UCSD-AML1 (cell line): ENCODE results near the gene ECT2L.

ENCODE experiments used
- DNase-seq: peaks from one replicate; lab custom pipeline; 2025; ENCODE audit not compliant: unreplicated experiment; lab: John Stamatoyannopoulos, UW

Gene ECT2L, protein sequence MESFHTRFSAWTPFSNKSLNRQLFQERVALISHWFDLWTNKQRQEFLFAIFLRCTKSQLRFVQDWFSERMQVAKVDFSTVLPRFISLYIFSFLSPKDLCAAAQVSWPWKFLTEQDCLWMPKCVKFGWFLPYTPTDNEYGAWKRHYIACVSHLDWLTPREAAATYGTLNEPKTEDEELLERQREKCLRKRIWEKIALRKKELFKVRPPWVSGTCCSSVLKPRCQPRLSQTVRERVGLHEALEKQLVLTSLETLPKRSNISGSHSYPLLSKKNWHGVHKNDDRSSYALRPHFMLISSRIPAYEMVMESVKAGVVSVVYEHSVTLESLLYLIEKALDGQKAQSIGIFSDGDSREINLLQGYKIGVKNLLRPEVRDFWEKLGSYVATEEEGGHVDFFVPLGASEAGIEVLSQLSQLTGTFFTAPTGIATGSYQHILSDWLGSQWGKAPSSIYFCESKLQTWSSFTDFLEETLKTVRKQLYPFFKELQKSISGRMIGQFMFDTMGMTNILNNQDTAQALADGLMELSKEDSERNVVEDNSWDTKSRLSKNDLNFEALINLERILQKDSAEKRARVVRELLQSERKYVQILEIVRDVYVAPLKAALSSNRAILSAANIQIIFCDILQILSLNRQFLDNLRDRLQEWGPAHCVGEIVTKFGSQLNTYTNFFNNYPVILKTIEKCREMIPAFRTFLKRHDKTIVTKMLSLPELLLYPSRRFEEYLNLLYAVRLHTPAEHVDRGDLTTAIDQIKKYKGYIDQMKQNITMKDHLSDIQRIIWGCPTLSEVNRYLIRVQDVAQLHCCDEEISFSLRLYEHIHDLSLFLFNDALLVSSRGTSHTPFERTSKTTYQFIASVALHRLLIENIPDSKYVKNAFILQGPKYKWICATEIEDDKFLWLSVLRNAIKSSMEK

DNA sequence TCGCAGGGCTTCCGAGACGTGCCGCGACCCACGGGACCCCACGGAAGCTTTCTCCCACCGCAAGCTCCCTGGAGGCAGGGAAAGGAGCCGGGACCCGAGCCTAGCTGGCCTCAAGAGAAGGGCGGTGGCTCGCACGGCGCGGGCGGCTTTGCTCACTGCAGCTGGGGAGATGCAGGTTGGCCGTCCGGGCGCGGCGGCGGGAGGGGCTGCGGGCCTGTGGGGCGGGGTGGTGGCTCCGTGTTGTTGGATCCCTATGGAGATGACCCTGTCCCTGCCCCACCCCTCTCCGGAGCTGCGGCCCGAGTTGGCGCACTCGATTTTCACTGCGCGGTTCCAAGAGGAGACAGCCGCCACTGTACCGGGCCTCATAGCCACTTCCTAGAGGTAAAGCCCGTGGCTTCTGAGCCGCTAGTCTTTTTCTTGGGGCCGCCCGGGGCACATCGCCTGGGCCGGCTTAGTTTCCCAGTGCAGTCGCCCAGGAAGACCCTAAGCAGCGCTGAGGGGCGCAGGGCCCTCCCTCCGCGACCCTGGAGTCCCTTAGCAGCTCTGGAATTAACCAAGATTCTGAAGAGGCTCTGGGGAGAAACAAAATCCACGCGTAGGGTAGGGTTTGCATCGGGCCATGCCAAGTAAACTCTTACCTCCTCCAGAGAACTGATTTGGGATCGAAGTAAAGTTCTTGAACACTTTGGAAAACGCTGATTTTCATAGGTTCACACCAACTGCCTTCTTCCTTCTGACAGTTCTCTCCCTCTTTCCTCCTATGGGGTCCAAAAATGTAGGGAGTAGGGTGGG, at the start of gene ECT2L:
Gene ECT2L (plus strand): TSS at position 279 of the 795 bp plus-strand sequence. CDS start 17,188 bp downstream, outside the sequence.
- no peak for DNase-seq

DNA sequence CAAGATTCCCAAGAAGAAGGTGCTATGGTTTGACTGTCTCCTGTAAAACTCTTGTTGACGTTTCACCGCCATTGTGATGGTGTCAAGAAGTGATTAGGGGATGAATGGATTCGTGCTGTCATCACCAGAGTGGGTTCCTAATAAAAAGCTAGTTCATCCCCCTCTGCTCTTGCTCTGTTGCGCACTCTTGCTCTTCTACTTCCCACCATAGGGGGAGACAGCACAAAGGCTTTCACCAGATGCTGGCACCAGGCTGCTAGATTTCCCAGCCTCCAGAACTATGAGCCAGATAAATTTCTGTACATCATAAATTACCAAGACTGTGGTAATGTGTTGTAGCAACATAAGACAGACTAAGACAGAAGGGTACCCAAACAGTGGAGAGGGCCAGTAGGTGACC, 43.9 kb upstream of the ECT2L start:
- no peak for DNase-seq

DNA sequence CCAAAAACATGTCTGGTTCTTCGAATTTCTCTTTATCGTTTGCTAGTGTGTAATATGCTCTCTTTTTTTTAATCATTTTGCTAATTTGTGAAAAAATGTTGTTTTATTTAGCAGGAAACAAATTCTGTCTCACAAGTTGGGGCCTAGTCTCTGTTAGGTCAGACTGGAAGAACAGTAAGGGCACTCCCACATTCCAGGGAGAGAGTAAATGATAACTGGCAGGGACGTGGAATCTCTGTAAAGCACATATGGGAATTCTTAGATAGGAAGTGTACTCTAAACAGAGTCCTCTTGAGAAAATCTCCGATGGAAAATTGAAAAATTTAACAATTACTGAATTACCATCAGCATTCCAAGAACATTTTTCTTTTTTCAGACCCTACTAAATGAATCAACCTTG, 38.8 kb upstream of the ECT2L start:
- no peak for DNase-seq

DNA sequence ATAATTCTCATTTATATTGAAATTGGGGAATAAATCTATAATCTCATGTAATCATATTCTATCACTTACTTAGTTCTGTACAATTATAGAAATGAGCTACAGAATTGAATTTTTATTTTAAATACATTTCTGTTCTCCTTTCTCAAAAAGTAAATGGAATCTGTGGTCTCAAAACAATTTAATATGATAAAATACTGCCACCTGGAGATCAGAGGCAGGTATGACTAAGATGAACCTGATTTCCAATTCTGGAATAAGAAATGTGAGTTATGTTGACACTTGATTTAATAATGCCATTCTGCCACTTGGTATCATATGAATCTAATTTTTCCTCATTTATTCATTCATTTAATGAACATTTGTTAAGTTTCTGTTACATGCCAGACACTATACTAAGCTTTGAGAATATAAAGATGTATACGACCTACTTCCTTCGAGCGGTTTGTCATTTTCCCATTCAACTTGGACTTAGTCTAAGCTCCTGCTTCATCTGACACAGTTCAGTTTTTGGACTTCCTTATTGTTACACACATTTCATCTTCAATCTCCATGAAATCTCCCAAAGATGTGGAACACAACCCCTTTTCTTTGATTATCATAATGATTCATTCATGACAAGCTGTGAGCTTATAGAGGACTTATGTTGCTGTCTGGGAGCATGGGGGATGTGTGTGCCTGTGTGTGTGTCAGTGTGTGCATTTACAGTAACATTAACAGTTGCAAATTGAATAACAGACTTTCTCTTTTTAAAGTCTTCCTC, 29.8 kb upstream of the ECT2L start:
- DNase-seq: no peak

DNA sequence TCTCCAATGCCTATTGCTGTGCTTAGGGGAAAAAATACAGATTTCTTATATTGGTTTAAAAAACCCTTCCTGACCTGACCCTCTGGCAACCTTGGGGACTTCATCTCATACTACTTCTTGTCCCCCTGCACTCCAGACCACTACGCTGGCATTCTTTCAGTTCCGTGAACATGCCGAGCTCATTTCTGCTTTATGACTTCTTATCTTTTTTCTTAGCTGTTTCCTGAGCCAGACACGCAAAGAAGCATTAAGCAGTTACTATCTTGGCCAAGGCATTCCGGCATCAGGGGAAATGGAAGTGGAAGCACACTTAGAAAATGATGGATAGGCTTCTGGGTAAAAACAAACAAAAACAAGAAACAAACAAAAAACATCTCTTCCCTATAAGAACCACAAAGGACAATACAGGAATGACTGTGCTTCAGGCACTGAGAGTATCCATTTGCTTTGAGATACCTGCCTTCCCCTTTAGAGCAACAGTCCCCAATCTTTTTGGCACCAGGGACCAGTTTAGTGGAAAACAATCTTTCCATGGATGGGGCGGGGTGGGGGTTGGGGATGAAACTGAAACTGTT, 26.7 kb upstream of the ECT2L start:
- peak; percentile 40 for DNase-seq

DNA sequence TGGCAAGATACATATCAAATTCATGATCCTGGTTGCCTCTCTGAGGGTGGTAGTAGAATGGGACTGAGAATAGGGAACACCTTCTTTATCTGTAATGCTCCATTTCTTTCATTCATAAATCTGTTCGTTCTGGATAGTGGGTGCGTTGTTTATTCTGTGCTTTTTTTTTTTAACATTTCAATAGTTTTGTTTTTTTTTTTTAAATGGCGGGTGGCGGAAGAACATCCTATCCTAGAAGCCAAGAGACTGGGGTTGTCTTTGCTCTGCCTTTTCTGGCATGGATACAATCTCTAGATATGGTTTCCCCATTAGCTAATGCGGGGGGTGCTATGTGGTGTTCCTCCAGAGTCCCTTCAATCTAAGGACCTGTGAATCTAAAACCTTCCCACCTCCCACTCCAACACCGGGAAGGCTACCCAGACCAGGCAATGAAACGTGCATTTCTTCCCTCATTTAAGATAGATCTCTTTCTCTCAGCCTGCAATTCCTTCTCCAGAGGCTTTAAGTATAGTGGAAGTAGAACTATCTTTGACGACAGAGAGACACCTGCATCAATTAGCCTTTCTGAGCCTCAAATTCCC, 23.2 kb upstream of the ECT2L start:
- DNase-seq: no peak

DNA sequence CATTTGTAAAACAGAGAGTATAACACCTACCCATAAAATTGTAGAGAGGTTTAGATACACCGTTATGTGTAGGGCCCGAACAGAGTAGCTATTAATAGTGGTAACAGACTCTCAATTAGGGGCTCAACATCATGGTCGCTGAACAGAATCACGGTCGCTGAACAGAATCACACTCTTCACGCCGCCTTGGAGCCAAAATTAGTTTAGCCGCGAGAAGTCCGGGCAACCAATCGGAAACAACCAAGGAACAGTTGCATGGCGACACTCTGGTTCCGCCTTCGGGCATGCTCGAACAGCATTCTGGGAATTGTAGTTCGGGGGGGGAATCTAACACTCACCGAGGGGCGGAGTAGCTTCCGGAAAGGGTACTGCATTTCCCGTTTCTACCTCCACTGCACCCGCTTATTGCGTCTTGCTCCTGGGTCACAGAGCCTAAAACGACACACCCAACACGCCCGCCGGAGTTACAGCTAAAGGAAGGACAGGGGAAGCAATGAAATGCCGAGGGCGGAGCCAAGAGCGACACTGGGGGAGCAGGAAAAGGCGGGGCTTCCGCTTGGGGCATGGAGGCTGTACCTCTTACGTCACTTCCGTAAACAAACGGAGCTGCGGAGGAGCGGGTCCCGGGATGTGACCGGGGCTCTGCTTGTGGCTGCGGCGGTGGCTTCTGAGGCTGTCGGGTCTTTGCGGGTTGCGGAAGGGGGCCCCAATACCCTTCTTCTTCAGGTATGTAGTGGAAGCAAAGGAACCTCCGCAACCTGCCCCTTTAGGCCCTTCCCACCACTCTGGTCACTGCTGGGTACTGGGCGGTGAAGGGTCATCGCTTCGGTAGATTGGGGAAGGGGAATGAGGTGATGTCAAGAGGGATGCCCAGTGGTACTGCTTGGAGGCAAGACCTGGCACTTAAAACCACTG, 22.5 kb upstream of the ECT2L start, which contains the start of gene CCDC28A:
Gene CCDC28A (plus strand): TSS at position 593 of the 915 bp plus-strand sequence. CDS start 2,352 bp downstream, outside the sequence.
- peak; percentile 93 for DNase-seq

DNA sequence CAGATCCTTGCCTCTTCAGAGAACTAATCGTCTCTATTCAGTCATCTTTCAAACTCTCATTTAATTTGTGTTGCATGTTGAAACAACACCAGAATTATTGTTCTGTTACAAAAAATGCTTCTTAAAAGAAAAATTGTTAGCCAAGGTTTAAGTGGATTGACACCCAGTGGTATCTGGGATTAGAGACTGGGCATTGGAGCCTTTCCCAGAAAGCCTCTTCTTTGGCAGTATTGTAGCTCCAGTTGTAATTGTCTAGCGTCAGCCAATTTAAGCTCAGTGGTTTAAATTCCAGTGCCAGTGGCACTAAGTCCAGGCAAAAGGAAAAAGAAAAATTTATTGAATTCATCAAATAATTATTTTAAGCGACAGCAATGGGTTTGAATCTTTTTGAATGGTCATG, 21.5 kb upstream of the ECT2L start:
- DNase-seq: no peak

DNA sequence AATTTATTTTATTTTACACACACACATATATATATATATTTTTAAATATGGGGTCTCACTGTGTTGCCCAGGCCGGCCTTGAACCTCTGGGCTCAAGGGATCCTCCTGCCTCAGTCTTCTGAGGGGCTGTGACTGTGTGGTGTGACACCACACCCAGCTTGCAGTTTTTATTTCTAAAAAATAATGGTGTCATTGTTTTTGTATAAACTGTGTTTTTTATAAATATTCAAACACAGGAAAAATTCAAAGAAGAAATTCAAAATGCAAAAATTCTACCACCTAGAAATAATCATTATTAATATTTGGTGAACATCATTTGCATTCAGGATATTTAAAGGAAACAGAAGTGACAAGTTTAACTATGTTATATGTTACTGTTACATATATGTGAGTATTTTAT, 19.2 kb upstream of the ECT2L start:
- DNase-seq: no peak

DNA sequence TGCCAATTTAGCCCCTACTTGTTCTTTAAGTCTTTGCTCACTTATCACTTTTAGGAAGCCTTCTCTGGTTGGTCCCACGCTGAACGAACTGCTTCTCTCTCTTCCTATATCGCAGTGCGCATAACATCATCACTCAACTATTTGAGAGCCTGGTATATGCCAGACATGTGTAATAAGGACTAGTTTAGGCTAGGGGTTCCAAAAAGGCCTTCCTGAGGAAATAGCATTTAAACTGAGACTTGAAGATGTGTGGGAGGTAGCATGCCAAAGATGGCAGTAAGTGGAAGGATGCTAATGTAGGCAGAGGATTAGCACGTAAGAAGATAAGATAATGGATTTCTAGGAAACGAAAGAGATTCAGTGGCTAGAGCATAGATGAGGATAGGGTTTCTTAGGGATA, 17.6 kb upstream of the ECT2L start:
- DNase-seq: no peak

DNA sequence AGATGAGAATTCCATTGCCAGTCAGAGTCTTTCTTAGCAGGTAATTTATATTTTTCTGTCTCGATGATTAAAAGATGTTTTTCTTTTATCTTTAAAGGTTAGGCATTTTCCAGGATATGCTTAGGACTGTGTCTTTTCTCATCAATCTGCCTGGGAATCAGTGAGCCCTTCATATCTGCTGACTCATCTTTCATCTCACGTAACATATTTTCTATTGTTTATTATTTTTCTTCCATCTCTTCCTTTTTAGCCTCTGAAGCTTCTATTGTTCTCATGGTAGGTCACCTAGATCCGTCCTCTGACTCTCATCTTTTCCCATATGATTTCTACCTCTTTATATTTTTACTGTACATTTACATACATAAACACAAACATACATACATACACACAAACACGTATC, 13.6 kb upstream of the ECT2L start:
- no peak for DNase-seq

DNA sequence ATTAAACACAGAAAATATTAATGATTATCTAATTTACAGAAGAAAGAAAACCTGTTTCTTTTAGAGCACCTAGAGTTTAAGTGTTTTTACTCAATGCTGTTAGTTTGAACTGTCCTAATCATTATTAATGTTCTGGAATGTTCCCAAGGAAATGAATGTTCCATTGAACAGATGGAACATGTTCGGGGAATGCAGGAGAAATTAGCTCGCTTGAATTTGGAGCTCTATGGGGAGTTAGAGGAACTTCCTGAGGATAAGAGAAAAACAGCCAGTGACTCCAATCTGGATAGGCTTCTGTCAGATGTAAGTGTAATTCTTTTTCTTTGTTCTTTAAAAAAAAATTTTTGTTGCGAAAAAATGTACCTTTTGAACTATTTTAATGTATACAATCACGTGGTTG, 10.8 kb upstream of the ECT2L start:
- DNase-seq: no peak

DNA sequence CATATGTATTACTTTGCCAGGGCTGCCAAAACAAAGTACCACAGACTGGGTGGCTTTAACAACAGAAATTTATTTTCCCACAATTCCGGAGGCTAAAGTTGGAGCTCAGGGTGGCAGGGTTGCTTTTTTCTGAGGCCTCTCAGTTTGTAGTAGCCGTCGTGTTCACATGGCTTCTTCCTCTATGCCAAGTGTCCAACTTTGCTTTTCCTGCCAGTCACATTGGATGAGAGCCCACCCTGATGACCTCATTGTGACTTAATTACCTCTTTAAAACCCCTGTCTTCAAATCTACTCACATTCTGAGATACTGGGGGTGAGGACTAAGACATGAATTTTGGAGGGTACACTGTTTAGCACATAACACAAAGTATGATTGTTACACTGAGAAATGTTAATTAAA, 9.9 kb upstream of the ECT2L start:
- no peak for DNase-seq

DNA sequence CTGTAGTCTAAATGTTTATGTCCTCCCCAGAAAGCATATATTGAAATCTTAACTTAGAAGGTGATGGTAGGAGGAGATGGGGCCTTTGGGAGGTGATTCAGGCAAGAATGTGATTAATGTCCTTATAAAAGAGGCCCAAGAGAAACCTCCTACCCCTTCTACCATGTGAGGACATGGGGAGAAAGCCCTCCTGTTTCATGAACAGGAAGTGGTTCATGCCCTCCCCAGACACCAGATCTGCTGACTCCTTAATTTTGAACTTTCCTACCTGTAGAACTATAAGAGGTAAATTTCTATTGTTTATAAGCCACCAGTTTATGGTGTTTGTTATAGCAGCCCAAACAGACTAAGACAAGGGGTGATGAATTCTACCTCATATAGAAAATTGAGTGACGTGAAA, 8.7 kb upstream of the ECT2L start:
- DNase-seq: no peak

DNA sequence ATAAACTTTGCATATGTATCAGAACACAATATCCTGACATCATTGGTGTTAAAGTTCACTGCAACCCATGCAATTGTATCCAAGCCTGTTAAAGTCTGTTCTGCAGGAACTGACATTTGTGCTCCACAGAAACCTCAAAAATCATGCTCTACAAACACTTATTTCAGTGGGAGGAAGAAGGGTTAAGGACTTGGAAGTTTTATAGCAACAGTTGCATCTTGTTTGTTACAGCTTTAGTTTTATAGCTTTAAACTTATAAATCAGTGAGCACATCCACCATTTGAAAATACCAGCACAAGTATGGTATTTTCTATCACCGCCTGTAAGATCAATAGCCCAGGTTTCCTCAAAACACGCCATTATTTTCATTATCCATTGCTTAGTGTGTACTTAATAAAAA, 884 bp downstream of the ECT2L start:
- no peak for DNase-seq

DNA sequence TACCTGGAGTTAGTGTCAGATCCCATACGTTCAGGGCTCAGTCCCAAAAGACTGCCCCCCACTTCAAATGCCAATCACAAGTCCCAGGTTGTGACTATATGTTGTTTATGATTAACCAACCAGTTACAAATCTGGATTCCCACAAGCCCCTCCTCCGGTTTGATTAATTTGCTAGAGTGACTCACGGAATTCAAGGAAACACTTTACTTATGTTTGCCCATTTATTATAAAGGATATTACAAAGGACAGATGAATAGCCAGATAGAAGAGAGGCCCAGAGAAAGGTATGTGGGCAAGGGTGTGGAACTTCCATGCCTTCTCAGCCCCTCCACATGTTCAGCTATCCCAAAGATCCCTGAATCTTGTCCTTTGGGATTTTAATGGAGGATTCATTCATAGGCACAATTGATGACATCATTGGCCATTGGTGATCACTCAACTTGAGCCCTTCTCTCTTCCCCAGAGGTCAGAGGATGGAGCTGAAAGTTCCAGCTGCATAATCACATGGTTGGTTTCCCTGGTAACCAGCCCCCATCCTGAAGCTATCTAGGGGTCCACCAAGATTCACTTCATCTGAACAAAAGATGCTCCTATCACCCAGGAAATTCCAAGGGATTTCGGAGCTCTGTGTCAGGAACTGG, 2.0 kb downstream of the ECT2L start:
- DNase-seq: no peak

DNA sequence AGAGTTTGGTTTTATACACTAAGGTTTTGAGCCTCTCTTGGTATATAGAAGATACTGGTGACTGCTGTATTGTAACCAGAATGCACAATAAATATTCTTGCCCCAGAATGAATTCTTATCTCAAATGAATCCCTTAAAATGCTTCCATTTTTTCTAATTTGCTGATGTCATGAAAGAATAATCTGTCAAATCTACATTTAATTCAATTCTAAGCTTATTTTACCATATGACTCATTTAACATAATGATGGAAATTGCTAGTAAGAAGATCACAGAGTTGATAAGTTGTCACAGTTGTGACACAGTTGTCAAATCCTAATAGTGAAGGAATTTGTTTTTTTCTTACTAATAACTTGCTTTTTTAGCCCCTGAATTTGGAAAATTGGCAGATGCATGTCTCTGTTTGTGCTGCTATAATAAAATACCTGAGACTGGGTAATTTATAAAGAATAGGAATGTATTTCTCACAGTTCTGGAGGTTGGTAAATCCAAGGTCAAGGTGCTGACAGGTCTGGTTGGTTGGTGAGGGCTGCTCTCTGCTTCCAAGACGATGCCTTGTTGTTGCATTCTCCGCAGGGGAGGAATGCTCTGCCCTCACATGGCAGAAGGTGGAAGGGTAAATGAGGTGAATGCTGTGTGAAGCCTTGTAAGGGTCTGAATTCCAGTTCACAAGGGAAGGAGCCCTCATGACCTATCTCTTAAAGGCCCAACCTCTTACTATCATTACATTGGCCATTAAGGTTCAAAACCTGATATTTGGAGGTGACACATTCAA, 4.7 kb downstream of the ECT2L start:
- no peak for DNase-seq
